ENCODE data around the gene CAPN11.

The CAPN11 gene

DNA sequence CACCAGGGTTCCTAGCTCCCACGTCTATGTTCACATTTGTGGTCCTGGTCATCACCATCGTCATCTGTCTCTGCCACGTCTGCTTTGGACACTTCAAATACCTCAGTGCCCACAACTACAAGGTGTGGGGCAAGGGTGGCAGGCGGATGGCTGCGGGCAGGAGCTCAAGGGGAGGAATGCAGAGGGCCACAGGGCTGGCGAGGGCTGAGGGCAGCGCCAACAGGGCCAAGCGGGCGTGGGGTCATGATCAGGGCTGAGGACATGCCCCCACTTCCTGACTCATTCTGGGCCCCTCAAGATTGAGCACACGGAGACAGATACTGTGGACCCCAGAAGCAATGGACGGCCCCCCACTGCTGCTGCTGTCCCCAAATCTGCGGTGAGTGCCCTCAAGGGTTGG lies 4.6 kb upstream of the CAPN11 start:
- DNase-seq (ENCODE audit: low read depth in 4 of 4, low spot score in 1 of 4): no peak

DNA sequence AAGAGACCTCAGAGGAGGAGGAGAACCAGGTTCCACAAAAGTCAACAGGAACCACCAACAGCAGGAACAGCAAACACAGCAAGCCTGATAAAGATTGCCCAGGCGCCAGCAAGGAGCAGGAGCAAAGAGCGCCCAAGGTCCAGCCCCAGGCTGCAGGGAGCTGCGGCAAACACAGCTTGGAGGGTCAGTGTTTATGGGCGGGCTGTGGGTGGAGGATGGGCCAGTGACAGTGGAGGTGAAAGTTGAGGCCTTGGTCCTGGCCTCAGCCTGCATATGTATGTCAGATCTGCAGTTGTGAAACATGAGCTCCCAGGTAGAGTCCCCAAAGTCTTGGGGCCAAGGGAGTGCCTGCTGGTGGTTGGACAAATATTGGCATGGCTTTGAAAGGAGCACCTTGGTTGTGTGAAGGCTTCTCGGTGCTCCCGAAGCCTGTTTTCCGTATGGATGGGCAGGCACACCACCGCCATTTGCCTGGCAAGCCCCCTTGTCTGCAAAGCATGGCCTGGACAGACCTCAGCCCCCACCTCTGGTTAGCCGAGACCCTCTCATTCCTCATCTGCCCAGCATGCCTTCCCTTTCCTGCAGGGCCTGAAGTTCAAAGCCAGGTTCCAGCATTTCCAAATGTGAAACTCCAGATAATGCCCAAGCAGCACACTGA lies 2.0 kb upstream of the CAPN11 start:
- DNase-seq (ENCODE audit: low read depth in 4 of 4, low spot score in 1 of 4): no peak

- DNase-seq (ENCODE audit: low read depth in 4 of 4, low spot score in 1 of 4): no peak
Measured at GRCh38 chr6:44157152-44157521, 1.5 kb upstream of the CAPN11 start.

DNA sequence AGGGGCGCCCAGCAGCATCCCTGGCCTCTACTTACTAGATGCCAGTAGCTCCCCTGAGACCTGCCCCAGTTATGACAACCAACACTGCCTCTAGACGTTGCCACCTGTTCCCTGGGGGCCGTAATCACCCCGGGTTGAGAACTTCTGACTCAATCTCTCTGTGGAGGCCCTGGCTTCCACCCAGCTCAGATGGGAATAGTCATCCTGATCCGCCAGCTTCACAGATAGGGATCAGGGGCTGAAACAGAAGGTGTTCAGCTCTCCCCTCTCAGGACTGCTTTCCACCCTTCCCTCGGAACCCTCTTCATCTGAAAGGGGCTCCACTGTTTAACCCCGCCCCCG lies 3.3 kb downstream of the CAPN11 start:
- DNase-seq (ENCODE audit: low read depth in 4 of 4, low spot score in 1 of 4): no peak

GRCh38 chr6:44162876-44163625 lies 4.4 kb downstream of the CAPN11 start:
- no peak for DNase-seq (ENCODE audit: low read depth in 4 of 4, low spot score in 1 of 4)

DNA sequence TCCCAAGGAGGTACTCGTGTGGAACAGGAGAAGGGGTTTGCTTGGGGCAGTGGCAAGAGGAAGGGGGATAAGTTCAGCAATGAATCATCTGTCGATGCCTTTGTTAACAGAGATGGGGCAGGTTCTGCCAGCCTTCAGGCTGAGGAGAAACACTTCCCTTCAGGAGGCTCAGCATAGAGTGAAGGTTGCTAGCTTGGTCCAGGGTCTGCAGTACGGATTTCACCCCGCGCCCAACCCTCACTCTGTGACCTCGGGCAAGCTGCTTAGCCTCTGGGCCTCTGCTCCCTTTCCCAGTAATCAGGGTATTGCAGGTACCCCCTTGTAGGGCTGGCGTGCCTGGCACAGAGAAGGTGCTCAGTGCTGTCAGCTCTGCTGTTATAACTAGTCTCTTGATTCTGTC lies 7.5 kb downstream of the CAPN11 start:
- no peak for DNase-seq (ENCODE audit: low read depth in 4 of 4, low spot score in 1 of 4)

GRCh38 chr6:44166591-44167184 lies 8.1 kb downstream of the CAPN11 start:
- no peak for DNase-seq (ENCODE audit: low read depth in 4 of 4, low spot score in 1 of 4)

GRCh38 chr6:44167567-44167966 lies 8.9 kb downstream of the CAPN11 start:
- no peak for DNase-seq (ENCODE audit: low read depth in 4 of 4, low spot score in 1 of 4)

- no peak for DNase-seq (ENCODE audit: low read depth in 4 of 4, low spot score in 1 of 4)
Measured at GRCh38 chr6:44169154-44169553, 10.5 kb downstream of the CAPN11 start.

DNA sequence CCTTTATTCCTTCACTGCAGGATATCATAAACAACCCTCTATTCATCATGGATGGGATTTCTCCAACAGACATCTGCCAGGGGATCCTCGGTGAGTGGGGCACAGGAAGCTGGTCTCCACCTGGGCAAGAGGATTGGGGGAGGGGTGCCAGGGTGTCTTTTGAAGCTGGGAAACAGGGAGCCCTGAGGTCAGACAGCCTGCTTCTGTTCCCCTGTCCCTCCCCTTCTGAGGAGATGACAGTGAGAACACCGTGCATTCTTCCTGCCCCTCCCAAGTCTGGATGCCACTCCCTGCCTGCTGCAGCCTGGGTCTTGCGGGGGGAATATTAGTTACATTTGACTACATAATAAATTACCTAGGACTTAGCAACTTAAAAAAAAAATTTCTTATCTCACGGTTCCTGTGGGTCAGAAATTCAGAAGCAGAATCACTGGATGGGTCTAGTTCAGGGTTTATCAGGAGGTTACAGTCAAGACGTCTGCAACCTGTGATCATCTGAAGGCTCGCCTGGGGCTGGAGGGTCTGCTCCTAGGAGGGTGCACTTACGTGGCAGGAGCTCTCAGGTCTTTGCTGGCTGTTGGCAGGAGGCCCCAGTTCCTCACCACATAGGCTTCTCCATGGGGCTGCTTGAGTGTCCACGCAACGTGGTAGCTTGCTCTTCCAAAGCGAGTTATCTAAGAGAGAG lies 11.4 kb downstream of the CAPN11 start:
- DNase-seq (ENCODE audit: low read depth in 4 of 4, low spot score in 1 of 4): no peak

DNA sequence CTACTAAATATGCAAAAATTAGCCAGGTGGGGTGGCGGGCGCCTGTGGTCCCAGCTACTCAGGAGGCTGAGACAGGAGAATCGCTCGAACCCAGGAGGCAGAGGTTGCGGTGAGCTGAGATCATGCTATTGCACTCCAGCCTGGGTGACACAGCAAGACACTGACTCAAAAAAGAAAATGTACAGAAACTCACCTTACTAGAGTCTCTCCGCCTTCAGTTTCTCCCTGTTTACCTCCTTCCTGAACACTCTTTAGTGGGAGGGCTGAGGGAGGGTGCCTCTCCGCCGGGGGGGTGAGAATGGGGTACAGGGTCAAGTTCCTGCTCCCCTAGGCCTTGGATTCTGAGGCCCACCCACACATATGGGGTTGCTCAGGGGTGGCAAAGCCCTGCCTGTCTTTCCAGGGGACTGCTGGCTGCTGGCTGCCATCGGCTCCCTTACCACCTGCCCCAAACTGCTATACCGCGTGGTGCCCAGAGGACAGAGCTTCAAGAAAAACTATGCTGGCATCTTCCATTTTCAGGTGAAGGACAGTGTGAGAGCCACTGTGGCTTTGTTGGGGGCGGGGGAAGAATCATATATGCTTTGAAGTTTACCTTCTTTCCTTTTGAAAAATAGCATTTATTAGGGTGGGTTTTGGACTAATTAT lies 13.4 kb downstream of the CAPN11 start:
- no peak for DNase-seq (ENCODE audit: low read depth in 4 of 4, low spot score in 1 of 4)

DNA sequence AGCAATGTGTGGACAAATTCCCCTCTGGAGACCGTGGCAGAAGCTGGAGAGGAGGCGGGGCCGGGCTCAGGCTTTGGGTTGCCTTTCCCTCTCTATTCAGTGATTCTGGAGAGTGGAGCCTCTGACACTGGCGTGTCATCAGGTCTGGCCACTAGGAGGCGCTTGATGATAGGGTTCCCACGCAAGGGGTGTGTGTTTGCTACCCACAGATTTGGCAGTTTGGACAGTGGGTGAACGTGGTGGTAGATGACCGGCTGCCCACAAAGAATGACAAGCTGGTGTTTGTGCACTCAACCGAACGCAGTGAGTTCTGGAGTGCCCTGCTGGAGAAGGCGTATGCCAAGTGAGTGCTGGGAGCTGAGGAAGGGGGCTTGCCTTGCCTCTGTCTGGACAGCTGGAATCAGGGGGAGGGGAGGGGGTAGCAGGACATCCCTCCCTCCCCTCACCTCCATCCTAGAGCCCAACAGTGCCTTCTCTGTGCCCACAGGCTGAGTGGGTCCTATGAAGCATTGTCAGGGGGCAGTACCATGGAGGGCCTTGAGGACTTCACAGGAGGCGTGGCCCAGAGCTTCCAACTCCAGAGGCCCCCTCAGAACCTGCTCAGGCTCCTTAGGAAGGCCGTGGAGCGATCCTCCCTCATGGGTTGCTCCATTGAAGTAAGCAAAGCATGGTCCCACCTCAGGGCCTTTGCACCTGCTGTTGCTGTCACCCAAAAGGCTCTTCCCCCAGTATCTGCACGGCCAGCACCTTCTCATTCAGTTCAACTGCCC lies 14.3 kb downstream of the CAPN11 start:
- DNase-seq (ENCODE audit: low read depth in 4 of 4, low spot score in 1 of 4): peak; percentile 67 to 83 (median 70)

GRCh38 chr6:44176130-44176761 lies 17.6 kb downstream of the CAPN11 start:
- no peak for DNase-seq (ENCODE audit: low read depth in 4 of 4, low spot score in 1 of 4)

- no peak for DNase-seq (ENCODE audit: low read depth in 4 of 4, low spot score in 1 of 4)
Measured at GRCh38 chr6:44176762-44177509, 18.3 kb downstream of the CAPN11 start.

GRCh38 chr6:44177691-44178423 lies 19.2 kb downstream of the CAPN11 start:
- DNase-seq (ENCODE audit: low read depth in 4 of 4, low spot score in 1 of 4): no peak

GRCh38 chr6:44178424-44179071 lies 19.9 kb downstream of the CAPN11 start:
- no peak for DNase-seq (ENCODE audit: low read depth in 4 of 4, low spot score in 1 of 4)

DNA sequence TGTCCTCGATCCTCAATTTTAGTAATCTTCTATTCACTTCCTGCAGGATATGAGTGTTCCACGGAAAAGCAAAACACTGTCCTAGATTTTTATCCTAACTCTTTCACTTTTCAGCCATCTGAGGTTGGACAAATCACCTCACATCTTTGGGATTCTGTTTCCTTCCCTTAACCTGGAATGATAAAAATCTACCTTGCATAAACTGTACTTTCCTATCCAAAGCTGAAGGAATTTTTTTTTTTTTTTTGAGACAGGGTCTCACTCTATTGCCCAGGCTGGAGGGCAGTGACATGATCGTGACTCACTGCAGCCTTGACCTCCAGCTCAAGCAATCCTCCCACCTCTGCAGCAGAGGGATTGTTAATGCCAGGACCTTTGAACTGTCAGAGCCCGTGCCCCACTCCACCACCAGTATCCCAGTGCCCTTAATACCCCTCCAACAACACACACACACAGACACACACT lies 20.5 kb downstream of the CAPN11 start:
- DNase-seq (ENCODE audit: low read depth in 4 of 4, low spot score in 1 of 4): no peak

- no peak for DNase-seq (ENCODE audit: low read depth in 4 of 4, low spot score in 1 of 4)
Measured at GRCh38 chr6:44179648-44180047, 21.0 kb downstream of the CAPN11 start.
